Measurements from ENCODE around the gene FCRLA. TPM values are rescaled to one million over a fixed set of nuclear protein-coding genes. Genes with fewer than 3 reads are reported as not detected.

Gene FCRLA
- total and polyA plus RNA-seq, 2 donors (not counting 3 experiments of a cell fraction or from before 2014, with no cell fraction given), result not detected

DNA sequence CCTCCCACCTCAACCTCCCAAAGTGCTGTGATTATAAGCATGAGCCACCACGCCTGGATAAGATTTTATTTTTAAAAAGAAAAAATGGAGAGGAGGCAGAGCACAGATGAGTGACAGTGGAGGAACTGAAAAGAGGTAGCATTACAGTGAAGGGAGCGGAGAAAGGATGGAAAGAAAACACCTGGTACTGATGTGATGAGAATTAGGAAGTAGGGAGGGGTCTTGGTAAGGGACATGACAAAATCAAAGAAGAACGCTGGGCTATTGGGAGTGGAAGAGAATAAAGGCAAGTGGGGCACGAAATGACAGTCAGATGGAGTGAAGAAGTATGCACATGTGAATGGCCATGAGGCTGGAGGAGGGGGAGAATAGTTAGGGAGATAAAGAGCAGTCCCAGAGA, 2.3 kb downstream of the FCRLA start:
- Histone ChIP-seq H2AFZ (ENCODE audit: low read depth, low read length) (no peak overlapping the region), H3K79me2 (ENCODE audit: control insufficient read depth, insufficient read depth, low read length) (no peaks in the 10 kb centered on the region), H3K4me3 (replicated peaks in 1 of 3; ENCODE audit: insufficient read depth in 1 of 3, low read depth in 1 of 3, low read length in 3 of 3) (no peak overlapping the region), H3K9me1 (replicated peaks; ENCODE audit: control insufficient read depth, extremely low read depth, insufficient read depth, low read length) (peaks cover 2% of the 10 kb centered on the region), H3K9ac (replicated peaks; ENCODE audit: extremely low read depth, insufficient read depth, low read length) (no peak overlapping the region), H3K27me3 (ENCODE audit: control insufficient read depth in 2 of 2, insufficient read depth in 2 of 2, low read length in 2 of 2) (peaks cover 5 to 20% of the 10 kb centered on the region in 2 experiments), H3K4me2 (ENCODE audit: insufficient read depth, low read length) (no peak overlapping the region), H3K9me3 (replicated peaks; ENCODE audit: control insufficient read depth, insufficient read depth, low read length) (no peaks in the 10 kb centered on the region), H3K36me3 (ENCODE audit: control insufficient read depth in 2 of 2, extremely low read depth in 1 of 2, insufficient read depth in 2 of 2, low read length in 2 of 2) (no peaks in the 10 kb centered on the region), H3K4me1 (ENCODE audit: control insufficient read depth, extremely low read depth, insufficient read depth, low read length) (no peaks in the 10 kb centered on the region), H3K27ac (ENCODE audit: insufficient read depth, low read depth, low read length) (no peak overlapping the region), H4K20me1 (replicated peaks; ENCODE audit: control insufficient read depth, extremely low read depth, insufficient read depth, low read length) (no peaks in the 10 kb centered on the region)
- dilution Hi-C loops (cut with MboI; ENCODE audit: extremely low pct_ligation_motif_present, low sequenced_read_pairs) (no loop called here), intact Hi-C loops (cut with micrococcal nuclease) (no loop called here)
- POLR2A ChIA-PET, result no interaction called here
- TF ChIP-seq POLR2A (IDR thresholded peaks at IDR 0.05; ENCODE audit: low read depth, low read length) (no peak), GATA2 (IDR thresholded peaks at IDR 0.05; ENCODE audit: insufficient read depth, insufficient read length, low read depth, low read length) (no peak), JUN (IDR thresholded peaks at IDR 0.05; ENCODE audit: borderline replicate concordance, insufficient read depth, insufficient read length, low read depth) (no peak), FOS (IDR thresholded peaks at IDR 0.05; ENCODE audit: borderline replicate concordance, insufficient read depth, low read length) (no peak), POLR2AphosphoS5 (IDR thresholded peaks at IDR 0.05; ENCODE audit: insufficient read depth, low read depth, low read length) (no peak), EZH2 (IDR thresholded peaks at IDR 0.05; ENCODE audit: borderline replicate concordance, low read depth, low read length, severe bottlenecking) (no peak)
- TF ChIP-seq, protein P1, sequence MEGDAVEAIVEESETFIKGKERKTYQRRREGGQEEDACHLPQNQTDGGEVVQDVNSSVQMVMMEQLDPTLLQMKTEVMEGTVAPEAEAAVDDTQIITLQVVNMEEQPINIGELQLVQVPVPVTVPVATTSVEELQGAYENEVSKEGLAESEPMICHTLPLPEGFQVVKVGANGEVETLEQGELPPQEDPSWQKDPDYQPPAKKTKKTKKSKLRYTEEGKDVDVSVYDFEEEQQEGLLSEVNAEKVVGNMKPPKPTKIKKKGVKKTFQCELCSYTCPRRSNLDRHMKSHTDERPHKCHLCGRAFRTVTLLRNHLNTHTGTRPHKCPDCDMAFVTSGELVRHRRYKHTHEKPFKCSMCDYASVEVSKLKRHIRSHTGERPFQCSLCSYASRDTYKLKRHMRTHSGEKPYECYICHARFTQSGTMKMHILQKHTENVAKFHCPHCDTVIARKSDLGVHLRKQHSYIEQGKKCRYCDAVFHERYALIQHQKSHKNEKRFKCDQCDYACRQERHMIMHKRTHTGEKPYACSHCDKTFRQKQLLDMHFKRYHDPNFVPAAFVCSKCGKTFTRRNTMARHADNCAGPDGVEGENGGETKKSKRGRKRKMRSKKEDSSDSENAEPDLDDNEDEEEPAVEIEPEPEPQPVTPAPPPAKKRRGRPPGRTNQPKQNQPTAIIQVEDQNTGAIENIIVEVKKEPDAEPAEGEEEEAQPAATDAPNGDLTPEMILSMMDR (IDR thresholded peaks at IDR 0.05; ENCODE audit: extremely low read depth in 1 of 2, insufficient read depth in 1 of 2, low read depth in 1 of 2, low read length in 2 of 2), result no peak
- TF ChIP-seq, protein P2, sequence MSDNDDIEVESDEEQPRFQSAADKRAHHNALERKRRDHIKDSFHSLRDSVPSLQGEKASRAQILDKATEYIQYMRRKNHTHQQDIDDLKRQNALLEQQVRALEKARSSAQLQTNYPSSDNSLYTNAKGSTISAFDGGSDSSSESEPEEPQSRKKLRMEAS (IDR thresholded peaks at IDR 0.05; ENCODE audit: insufficient read depth, insufficient read length), result no peak
- no TSS peak for BruUV-seq (replicated peaks)
- FAIRE-seq (no peak), DNase-seq (ENCODE audit: low read depth, low spot score) (no peak)
- CTCF ChIA-PET, result no interaction called here

All from endothelial cell of umbilical vein (primary cell).